Naive B cell (primary cell): ENCODE results near the gene CD300LG. TPM values are rescaled to one million over a fixed set of nuclear protein-coding genes. Genes with fewer than 3 reads are reported as not detected.

Experiments
- ATAC-seq, 2 donors: fragments of 150-1000 bp; cut with Tn5 transposase; 2 replicates each; pipeline ENCODE4 v1.10.0; 2021; ENCODE audit warnings: low read depth in 2 of 2, mild to moderate bottlenecking in 2 of 2, moderate library complexity in 2 of 2
- DNase-seq: peaks from one replicate; pipeline ENCODE4 v3.0.0; 2022
- H3K27ac Mint-ChIP-seq, 6 donors: one replicate each; pipeline ENCODE4 v1.8.0; 2020 to 2022; ENCODE audit warnings: mild to moderate bottlenecking in 6 of 6, mixed read lengths in 6 of 6, moderate library complexity in 5 of 6, inconsistent platforms in 2 of 6
- H3K27me3 Mint-ChIP-seq, 3 donors: one replicate each; pipeline ENCODE4 v1.8.0; 2021 to 2022; ENCODE audit warnings: mixed read lengths in 3 of 3, mild to moderate bottlenecking in 1 of 3
- H3K36me3 Mint-ChIP-seq, 2 donors: one replicate each; pipeline ENCODE4 v1.8.0; 2020 to 2022; ENCODE audit warnings: mixed read lengths in 2 of 2, inconsistent platforms in 1 of 2, mild to moderate bottlenecking in 1 of 2
- H3K4me1 Mint-ChIP-seq, 3 donors: one replicate each; pipeline ENCODE4 v1.8.0; 2020 to 2022; ENCODE audit warnings: mixed read lengths in 3 of 3, inconsistent platforms in 1 of 3, mild to moderate bottlenecking in 1 of 3, moderate library complexity in 1 of 3
- H3K4me3 Mint-ChIP-seq, 8 donors: one replicate each; pipeline ENCODE4 v1.8.0; 2020 to 2022; ENCODE audit warnings: mild to moderate bottlenecking in 8 of 8, mixed read lengths in 8 of 8, moderate library complexity in 8 of 8, inconsistent platforms in 2 of 8
- H3K9me3 Mint-ChIP-seq, 7 donors: one replicate each; pipeline ENCODE4 v1.8.0; 2020 to 2022; ENCODE audit warnings: mixed read lengths in 7 of 7, mild to moderate bottlenecking in 5 of 7, inconsistent platforms in 2 of 7, moderate library complexity in 1 of 7
- polyA plus RNA-seq, 6 donors: library from polyadenylated mRNA; unstranded; fragments of 300-500 nt; fragmentation: Illumina TruSeq; gene quantifications; one replicate each; pipeline ENCODE4 v1.2.3, GENCODE V29; 2021; ENCODE audit warnings: low read depth in 6 of 6

Gene CD300LG
- polyA plus RNA-seq, 6 donors from 2014 or later, result not detected

DNA sequence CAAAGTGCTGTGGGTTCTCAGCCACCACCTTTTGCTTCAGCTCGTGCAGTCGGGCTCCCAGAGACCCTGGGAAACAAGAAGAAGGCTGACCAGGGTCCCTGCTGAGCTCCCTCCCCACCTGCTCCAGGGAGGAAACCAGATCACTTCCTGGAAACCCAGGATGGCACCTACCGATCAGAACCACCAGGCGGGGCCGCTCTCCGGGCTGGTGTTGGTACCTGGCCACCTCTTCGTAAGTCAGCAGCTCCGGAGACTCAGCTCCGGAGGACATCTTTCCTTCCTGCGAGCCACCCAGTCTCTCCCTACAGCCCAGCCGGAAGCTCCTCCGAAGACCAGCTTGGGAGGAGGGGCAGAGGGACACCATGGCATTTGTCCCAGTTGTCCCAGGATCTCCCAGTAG lies 33.0 kb upstream of the CD300LG start:
- no peaks in the 10 kb centered on the region for H3K36me3 Mint-ChIP-seq
- H3K27me3 Mint-ChIP-seq, result peaks cover 13 to 47% (median 27%) of the 10 kb centered on the region in 3 donors
- no peaks in the 10 kb centered on the region for H3K9me3 Mint-ChIP-seq
- no peaks in the 10 kb centered on the region for H3K4me1 Mint-ChIP-seq
- no peak overlapping the region for H3K4me3 Mint-ChIP-seq
- no peak for ATAC-seq
- DNase-seq, result no peak
- no peak overlapping the region for H3K27ac Mint-ChIP-seq

DNA sequence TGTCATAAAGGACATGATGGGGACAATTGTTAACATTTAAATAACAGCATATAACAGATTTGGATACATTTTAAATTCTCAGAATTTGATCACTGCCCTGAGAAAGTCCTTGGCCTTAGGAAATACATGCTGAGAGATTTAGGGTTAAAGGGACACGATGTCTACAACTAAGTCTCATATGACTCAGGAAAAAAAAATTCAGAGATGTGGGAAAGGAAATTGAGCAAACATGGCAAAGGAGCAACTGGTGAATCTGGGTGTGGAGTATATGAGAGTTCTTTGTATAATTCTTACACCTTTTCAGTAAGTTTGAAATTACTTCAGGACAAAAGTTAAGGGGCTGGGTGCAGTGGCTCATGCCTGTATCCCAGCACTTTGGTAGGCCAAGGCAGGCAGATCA lies 32.3 kb upstream of the CD300LG start:
- no peak for DNase-seq
- Mint-ChIP-seq H3K4me1 (no peaks in the 10 kb centered on the region), H3K36me3 (no peaks in the 10 kb centered on the region), H3K27ac (no peak overlapping the region), H3K9me3 (no peaks in the 10 kb centered on the region), H3K27me3 (peaks cover 13 to 47% (median 27%) of the 10 kb centered on the region in 3 donors), H3K4me3 (no peak overlapping the region)
- no peak for ATAC-seq

GRCh38 chr17:43816336-43817320 lies 30.3 kb upstream of the CD300LG start:
- no peaks in the 10 kb centered on the region for H3K36me3 Mint-ChIP-seq
- no peak overlapping the region for H3K27ac Mint-ChIP-seq
- H3K4me1 Mint-ChIP-seq, result no peaks in the 10 kb centered on the region
- H3K9me3 Mint-ChIP-seq, result no peaks in the 10 kb centered on the region
- H3K4me3 Mint-ChIP-seq, result no peak overlapping the region
- H3K27me3 Mint-ChIP-seq, result peaks cover 8 to 40% (median 28%) of the 10 kb centered on the region in 3 donors
- ATAC-seq, result no peak
- no peak for DNase-seq

DNA sequence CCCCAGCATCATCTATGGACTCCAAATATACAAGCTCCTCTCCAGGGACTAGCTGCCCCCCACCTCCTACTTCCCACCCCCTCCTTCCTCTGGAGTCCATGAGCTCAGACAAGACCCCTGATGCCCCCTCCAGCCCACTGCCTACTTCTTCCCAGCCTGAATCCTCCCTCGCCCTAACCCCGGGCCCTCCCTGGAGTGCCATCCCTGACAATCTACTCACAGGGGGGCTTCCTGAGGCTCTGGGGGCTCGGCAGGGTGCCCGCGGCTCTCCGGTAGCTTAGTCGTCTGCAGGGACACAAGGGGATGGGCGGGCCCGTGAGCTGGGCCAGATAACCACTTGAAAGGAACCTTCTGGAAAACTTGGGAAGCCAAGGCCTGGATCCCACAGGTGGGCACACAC lies 29.1 kb upstream of the CD300LG start:
- H3K4me1 Mint-ChIP-seq, result no peaks in the 10 kb centered on the region
- H3K4me3 Mint-ChIP-seq, result peak overlapping the region in 1 of 8 donors; percentile 41
- H3K36me3 Mint-ChIP-seq, result no peaks in the 10 kb centered on the region
- no peak overlapping the region for H3K27ac Mint-ChIP-seq
- H3K9me3 Mint-ChIP-seq, result no peaks in the 10 kb centered on the region
- ATAC-seq, result no peak
- DNase-seq, result no peak
- peaks cover 0 to 30% (median 19%) of the 10 kb centered on the region in 3 donors for H3K27me3 Mint-ChIP-seq

DNA sequence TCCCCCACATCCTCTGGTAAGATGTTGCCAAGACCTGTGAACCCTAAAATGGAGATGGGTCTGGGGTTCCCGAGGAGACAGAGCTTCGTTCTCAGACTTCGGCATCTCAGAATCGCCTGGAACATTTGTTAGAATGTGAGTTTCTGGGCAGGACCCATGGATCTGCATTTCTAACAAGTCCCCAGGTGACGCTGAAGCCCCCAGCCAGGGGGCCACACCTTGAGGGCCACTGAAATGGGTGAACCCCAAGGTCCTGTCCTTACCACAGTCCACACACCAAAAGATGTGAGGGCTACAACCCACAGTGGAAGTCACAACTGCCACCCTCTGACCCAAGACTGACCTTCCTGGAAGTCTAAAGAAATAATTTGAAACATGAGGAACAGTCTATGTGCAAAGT lies 28.0 kb upstream of the CD300LG start:
- DNase-seq (no peak), ATAC-seq (no peak)
- no peaks in the 10 kb centered on the region for H3K4me1 Mint-ChIP-seq
- H3K36me3 Mint-ChIP-seq, result no peaks in the 10 kb centered on the region
- H3K9me3 Mint-ChIP-seq, result no peaks in the 10 kb centered on the region
- H3K27me3 Mint-ChIP-seq, result peaks cover 0 to 23% (median 12%) of the 10 kb centered on the region in 3 donors
- H3K27ac Mint-ChIP-seq, result no peak overlapping the region
- no peak overlapping the region for H3K4me3 Mint-ChIP-seq

DNA sequence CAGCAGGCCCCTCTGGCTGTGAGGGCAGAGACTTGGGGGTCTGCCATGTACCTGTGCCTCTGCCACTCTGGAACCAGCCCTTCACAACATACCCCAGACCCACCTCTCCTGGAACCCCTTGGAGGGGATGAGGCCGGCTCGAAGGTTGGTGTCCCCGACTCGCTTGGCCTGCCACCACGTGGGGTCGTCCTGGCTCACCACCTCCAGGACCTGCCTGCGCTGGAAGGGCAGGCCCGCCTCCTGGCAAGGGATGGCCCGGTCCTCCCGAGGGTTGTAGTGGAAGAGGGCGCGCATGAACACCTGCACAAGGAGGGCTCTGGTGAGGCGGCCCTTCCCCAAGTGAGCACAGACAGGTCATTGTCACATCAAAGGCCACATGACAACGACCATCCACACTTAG lies 26.2 kb upstream of the CD300LG start:
- Mint-ChIP-seq H3K4me3 (no peak overlapping the region), H3K27me3 (peaks cover 0 to 23% (median 12%) of the 10 kb centered on the region in 3 donors), H3K9me3 (no peaks in the 10 kb centered on the region), H3K27ac (no peak overlapping the region), H3K4me1 (no peaks in the 10 kb centered on the region), H3K36me3 (no peaks in the 10 kb centered on the region)
- ATAC-seq (no peak), DNase-seq (no peak)

DNA sequence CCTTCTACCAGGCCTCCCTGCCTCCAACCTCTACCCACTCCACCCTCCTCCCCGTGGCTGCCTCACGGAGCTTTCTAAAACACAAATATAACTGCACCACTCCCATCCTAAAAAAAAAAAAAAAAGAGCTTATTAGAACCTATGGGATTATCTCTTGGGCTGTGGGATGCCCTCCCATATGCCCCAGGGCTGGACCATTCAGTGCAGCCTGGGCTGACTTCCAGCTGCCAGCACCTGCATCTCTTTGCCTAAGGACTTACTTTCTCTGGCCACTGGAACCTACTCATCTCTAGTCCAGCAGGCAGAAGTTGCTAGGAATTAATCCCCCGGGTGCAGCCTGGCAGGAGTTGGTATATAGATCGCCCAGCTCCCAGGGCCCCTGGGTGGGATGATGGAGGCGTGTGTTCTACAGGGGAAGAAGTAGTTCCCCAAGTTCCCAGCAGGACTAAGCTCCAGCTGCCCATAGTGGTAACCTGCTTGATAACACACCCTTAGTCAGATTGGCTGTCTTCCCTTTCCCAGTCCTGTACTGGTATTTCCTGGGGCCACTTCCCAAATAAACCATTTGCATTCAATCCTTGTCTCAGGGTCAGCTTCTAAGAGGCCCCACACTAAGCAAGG lies 24.3 kb upstream of the CD300LG start:
- Mint-ChIP-seq H3K27me3 (peaks cover 0 to 12% (median 11%) of the 10 kb centered on the region in 3 donors), H3K4me1 (no peaks in the 10 kb centered on the region), H3K27ac (no peak overlapping the region), H3K9me3 (no peaks in the 10 kb centered on the region), H3K36me3 (no peaks in the 10 kb centered on the region), H3K4me3 (no peak overlapping the region)
- no peak for ATAC-seq
- no peak for DNase-seq

- no peaks in the 10 kb centered on the region for H3K36me3 Mint-ChIP-seq
- H3K4me1 Mint-ChIP-seq, result no peaks in the 10 kb centered on the region
- peaks cover 0 to 14% (median 12%) of the 10 kb centered on the region in 3 donors for H3K27me3 Mint-ChIP-seq
- ATAC-seq (no peak), DNase-seq (no peak)
- no peak overlapping the region for H3K4me3 Mint-ChIP-seq
- no peaks in the 10 kb centered on the region for H3K9me3 Mint-ChIP-seq
- H3K27ac Mint-ChIP-seq, result no peak overlapping the region
These were observed 23.5 kb upstream of the CD300LG start for GRCh38 chr17:43823350-43824084.

GRCh38 chr17:43825567-43825966 lies 21.4 kb upstream of the CD300LG start:
- H3K27me3 Mint-ChIP-seq, result peaks cover 6 to 25% (median 23%) of the 10 kb centered on the region in 3 donors
- no peak overlapping the region for H3K4me3 Mint-ChIP-seq
- H3K36me3 Mint-ChIP-seq, result no peaks in the 10 kb centered on the region
- H3K27ac Mint-ChIP-seq, result no peak overlapping the region
- no peak for ATAC-seq
- H3K4me1 Mint-ChIP-seq, result peaks cover 0 to under 1% (median 0%) of the 10 kb centered on the region in 3 donors
- H3K9me3 Mint-ChIP-seq, result no peaks in the 10 kb centered on the region
- no peak for DNase-seq

DNA sequence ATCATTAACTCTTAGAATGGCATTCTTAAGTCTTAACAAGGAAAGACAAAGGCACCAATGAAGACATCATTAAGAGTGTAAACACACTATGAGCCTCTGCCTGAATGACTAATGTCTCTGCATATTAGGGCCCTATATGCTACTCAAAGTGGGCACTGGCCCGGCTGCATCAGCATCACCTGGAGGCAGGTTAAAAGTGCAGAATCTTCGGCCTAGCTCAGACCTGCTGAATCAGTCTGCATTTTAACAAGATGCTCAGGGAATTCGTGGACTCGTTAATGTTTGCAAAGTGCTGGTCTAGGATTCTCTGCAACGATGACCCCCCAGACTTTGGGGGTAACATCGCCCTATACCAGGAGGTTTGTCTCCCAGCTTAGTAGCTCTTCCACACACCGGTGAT lies 20.8 kb upstream of the CD300LG start:
- Mint-ChIP-seq H3K4me3 (no peak overlapping the region), H3K9me3 (no peaks in the 10 kb centered on the region), H3K4me1 (peaks cover 0 to 6% (median 0%) of the 10 kb centered on the region in 3 donors), H3K36me3 (no peaks in the 10 kb centered on the region), H3K27me3 (peaks cover 13 to 25% (median 23%) of the 10 kb centered on the region in 3 donors), H3K27ac (no peak overlapping the region)
- DNase-seq, result no peak
- ATAC-seq, result no peak

- peaks cover 0 to 7% (median 3%) of the 10 kb centered on the region in 3 donors for H3K4me1 Mint-ChIP-seq
- no peaks in the 10 kb centered on the region for H3K9me3 Mint-ChIP-seq
- no peak overlapping the region for H3K27ac Mint-ChIP-seq
- H3K27me3 Mint-ChIP-seq, result peaks cover 25 to 38% (median 36%) of the 10 kb centered on the region in 3 donors
- H3K36me3 Mint-ChIP-seq, result no peaks in the 10 kb centered on the region
- H3K4me3 Mint-ChIP-seq, result no peak overlapping the region
- DNase-seq, result no peak
- ATAC-seq, result no peak
These were observed 19.4 kb upstream of the CD300LG start for GRCh38 chr17:43827596-43827995.

DNA sequence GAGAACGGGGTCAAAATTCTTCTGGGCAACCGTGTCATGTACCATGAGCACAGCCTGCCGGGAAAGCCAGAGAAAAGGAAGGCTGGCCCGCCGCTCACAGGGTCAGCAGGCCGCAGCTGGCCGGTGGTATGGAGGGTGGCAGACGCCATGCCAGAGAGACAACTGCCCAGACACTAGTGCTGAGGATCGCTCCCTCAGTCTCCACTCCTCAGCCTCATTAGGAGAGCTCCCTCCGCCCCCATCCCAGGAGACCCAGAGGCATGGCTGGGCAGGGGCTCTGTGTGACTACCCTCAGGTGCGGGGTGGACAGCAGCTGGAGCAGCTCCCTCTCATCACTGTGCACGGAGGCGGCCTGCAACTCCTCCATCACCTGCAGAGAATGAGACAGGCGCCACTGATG lies 17.2 kb upstream of the CD300LG start:
- H3K9me3 Mint-ChIP-seq, result no peaks in the 10 kb centered on the region
- no peak overlapping the region for H3K27ac Mint-ChIP-seq
- peaks cover 39 to 54% (median 52%) of the 10 kb centered on the region in 3 donors for H3K27me3 Mint-ChIP-seq
- H3K4me3 Mint-ChIP-seq, result no peak overlapping the region
- DNase-seq, result no peak
- ATAC-seq, result no peak
- H3K36me3 Mint-ChIP-seq, result peaks cover 0 to 11% of the 10 kb centered on the region in 2 donors
- peaks cover 7 to 14% (median 13%) of the 10 kb centered on the region in 3 donors for H3K4me1 Mint-ChIP-seq

- peaks cover 7 to 14% (median 13%) of the 10 kb centered on the region in 3 donors for H3K4me1 Mint-ChIP-seq
- H3K4me3 Mint-ChIP-seq, result peak overlapping the region in 7 of 8 donors; percentile 6 to 81 (median 76)
- H3K36me3 Mint-ChIP-seq, result peaks cover 0 to 11% of the 10 kb centered on the region in 2 donors
- DNase-seq (no peak), ATAC-seq (peak; percentile 27 to 32)
- no peak overlapping the region for H3K27ac Mint-ChIP-seq
- H3K9me3 Mint-ChIP-seq, result no peaks in the 10 kb centered on the region
- peaks cover 39 to 63% (median 56%) of the 10 kb centered on the region in 3 donors for H3K27me3 Mint-ChIP-seq
These were observed 16.4 kb upstream of the CD300LG start for GRCh38 chr17:43830510-43831140.
